Measurements from ENCODE around the gene CBR3.

Gene CBR3

GRCh38 chr21:36180963-36181362 lies 46.1 kb downstream of the CBR3 start:
- H3K4me3 ChIP-seq (ENCODE audit: low read depth, low read length), result no peak overlapping the region
- CTCF ChIA-PET, result no interaction called here
- H3K9me3 ChIP-seq (ENCODE audit: control insufficient read depth, insufficient read depth, low read depth, low read length), result no peaks in the 10 kb centered on the region
- no peak for TF ChIP-seq ZNF248 (tag by site-specific recombination; IDR thresholded peaks at IDR 0.05)
- no peak for TF ChIP-seq ZNF132 (tag by site-specific recombination; IDR thresholded peaks at IDR 0.05; ENCODE audit: borderline replicate concordance)
- TF ChIP-seq KLF16 (tag by site-specific recombination; IDR thresholded peaks at IDR 0.05), result no peak
- no peak for TF ChIP-seq ZNF624 (tag by site-specific recombination; IDR thresholded peaks at IDR 0.05)
- TF ChIP-seq ZBTB44 (tag by site-specific recombination; IDR thresholded peaks at IDR 0.05), result no peak
- TF ChIP-seq ZNF639 (tag by site-specific recombination; IDR thresholded peaks at IDR 0.05), result no peak
- TF ChIP-seq ZBTB8A (tag by site-specific recombination; IDR thresholded peaks at IDR 0.05), result no peak
- TF ChIP-seq ZNF571 (tag by site-specific recombination; IDR thresholded peaks at IDR 0.05), result no peak
- TF ChIP-seq ZNF423 (tag by site-specific recombination; IDR thresholded peaks at IDR 0.05), result no peak
- TF ChIP-seq TSHZ1 (tag by site-specific recombination; IDR thresholded peaks at IDR 0.05; ENCODE audit: borderline replicate concordance), result no peak
- no peak for TF ChIP-seq ZNF214 (tag by site-specific recombination; IDR thresholded peaks at IDR 0.05; ENCODE audit: borderline replicate concordance)
- no peak for TF ChIP-seq ZSCAN18 (tag by site-specific recombination; IDR thresholded peaks at IDR 0.05)
- no peak for TF ChIP-seq AEBP2 (tag by site-specific recombination; IDR thresholded peaks at IDR 0.05; ENCODE audit: borderline replicate concordance)
- no peak for TF ChIP-seq SP3 (tag by site-specific recombination; IDR thresholded peaks at IDR 0.05)
- no peak for TF ChIP-seq ZFHX2 (tag by site-specific recombination; conservative IDR thresholded peaks at IDR 0.05)
- no peak for TF ChIP-seq ZNF623 (tag by site-specific recombination; IDR thresholded peaks at IDR 0.05)
- TF ChIP-seq FEZF1 (tag by site-specific recombination; IDR thresholded peaks at IDR 0.05), result no peak
- TF ChIP-seq ZNF211 (tag by site-specific recombination; IDR thresholded peaks at IDR 0.05; ENCODE audit: low read depth), result no peak
- POLR2A ChIA-PET, result interaction anchor here (0.7 kb wide), 1 partner anchor 30 kb away, joined by 3 read pairs; no protein-coding TSS in a partner anchor
- no peaks in the 10 kb centered on the region for H3K4me1 ChIP-seq (ENCODE audit: control insufficient read depth, insufficient read depth, low read length)
- no peaks in the 10 kb centered on the region for H3K36me3 ChIP-seq (ENCODE audit: control insufficient read depth in 2 of 2, insufficient read depth in 1 of 2, low read length in 2 of 2)
- H3K27ac ChIP-seq (ENCODE audit: extremely low read depth, low read depth, low read length), result no peak overlapping the region
